LNCaP clone FGC (cell line): ENCODE measurements around the gene SLC7A1.
A peak's percentile ranks its signal among the peaks of the same experiment; 100 is the strongest.

ENCODE experiments used
- DNase-seq: peaks from one replicate; pipeline ENCODE4 v3.0.0-alpha.2; 2011; ENCODE audit warnings: low read depth
- H3K4me3 ChIP-seq: 2 replicates; pipeline ENCODE4 v1.5.1; 2011; ENCODE audit warnings: mild to moderate bottlenecking, low read depth, low read length, control low read depth
- CTCF ChIP-seq: IDR thresholded peaks from 2 replicates; pipeline ENCODE4 v1.5.1; 2012; ENCODE audit warnings: mild to moderate bottlenecking; ENCODE audit not compliant: control insufficient read depth, insufficient read depth; ENCODE audit errors: extremely low read depth

Gene SLC7A1

GRCh38 chr13:29497137-29497654 is 98.3 kb downstream of the SLC7A1 start:
- no peak for DNase-seq
- TF ChIP-seq CTCF = no peak
- no peak overlapping the region for H3K4me3 ChIP-seq

- TF ChIP-seq CTCF = no peak
- no peak overlapping the region for H3K4me3 ChIP-seq
- DNase-seq = peak; percentile 26
Observed at GRCh38 chr13:29496241-29496712, 99.2 kb downstream of the SLC7A1 start.

- TF ChIP-seq CTCF = no peak
- no peak for DNase-seq
- H3K4me3 ChIP-seq = no peak overlapping the region
Observed at GRCh38 chr13:29494520-29494919, 101.0 kb downstream of the SLC7A1 start.

GRCh38 chr13:29493796-29494195 is 101.7 kb downstream of the SLC7A1 start:
- TF ChIP-seq CTCF = no peak
- H3K4me3 ChIP-seq = no peak overlapping the region
- no peak for DNase-seq

- no peak for TF ChIP-seq CTCF
- no peak for DNase-seq
- no peak overlapping the region for H3K4me3 ChIP-seq
Observed at GRCh38 chr13:29491248-29491647, 104.2 kb downstream of the SLC7A1 start.

- H3K4me3 ChIP-seq = no peak overlapping the region
- TF ChIP-seq CTCF = no peak
Observed at GRCh38 chr13:29490561-29490885, 105.0 kb downstream of the SLC7A1 start.

More at GRCh38 chr13:29490561-29490885, 105.0 kb downstream of the SLC7A1 start:
- no peak for DNase-seq
